Metanephros (tissue), 2 donors: Measurements from ENCODE around the gene CRACDL. TPM values are rescaled to one million over a fixed set of nuclear protein-coding genes. Genes with fewer than 3 reads are reported as not detected.

Experiments used
- small RNA-seq: library from RNA; depleted of rRNA; stranded (forward); fragments of <200 nt; gene quantifications from one replicate; pipeline ENCODE3, GENCODE V24; 2014; ENCODE audit warnings: low replicate concordance
- total RNA-seq: library from RNA; depleted of rRNA; stranded (reverse); fragments of >200 nt; gene quantifications from one replicate; pipeline ENCODE4 v1.2.3, GENCODE V29; 2014

The CRACDL gene
- 4.6 TPM for total RNA-seq

GRCh38 chr2:98935777-98936352, at the start of gene CRACDL:
Gene CRACDL, minus strand, starts transcription at chr2:98936225. Its CDS starts 89,425 bp downstream, at chr2:98846800.

Small RNAs within 50 kb of the gene (small RNA-seq; reads per million reads assigned to genes)
- gene RNU4-84P = not detected
- not detected for gene RNU7-46P

Other genes with a start within 250 kb of the CRACDL start
- 24.2 TPM for gene MGAT4A, start 205.1 kb downstream of the CRACDL start, total RNA-seq
- 8.7 TPM for gene C2orf15, start 205.5 kb upstream of the CRACDL start, total RNA-seq
- gene TSGA10, start 218.7 kb upstream of the CRACDL start, total RNA-seq = 14.7 TPM
- gene LIPT1, start 218.7 kb upstream of the CRACDL start, total RNA-seq = 9.9 TPM
- gene MITD1, start 244.8 kb upstream of the CRACDL start, total RNA-seq = 25.1 TPM
- 35.4 TPM for gene MRPL30, start 245.0 kb upstream of the CRACDL start, total RNA-seq